Calu3 (cell line): ENCODE measurements around the gene RARA. TPM values are rescaled to one million over a fixed set of nuclear protein-coding genes. Genes with fewer than 3 reads are reported as not detected.
A peak's percentile ranks its signal among the peaks of the same experiment; 100 is the strongest.

Experiments
- BruUV-seq: library from RNA; stranded (reverse); fragments of 400-500 nt; replicated peaks from 2 replicates; lab custom pipeline; 2021; lab: Mats Ljungman, UMichigan
- CTCF ChIA-PET: fragments of 300-600 bp; sonication (Branson Sonifier 250); formaldehyde crosslinking; loops from one replicate; lab custom pipeline; 2022; ENCODE audit warnings: antibody characterized with exemption; lab: Charles Lee
- DNase-seq: peaks from one replicate; pipeline ENCODE4 v3.0.0; 2022
- H3K27ac Mint-ChIP-seq: one replicate; pipeline ENCODE4 v1.8.0; 2022; ENCODE audit warnings: mixed read lengths; ENCODE audit not compliant: unreplicated experiment
- H3K27me3 Mint-ChIP-seq: one replicate; pipeline ENCODE4 v1.8.0; 2022; ENCODE audit warnings: mixed read lengths; ENCODE audit not compliant: unreplicated experiment
- H3K36me3 Mint-ChIP-seq: one replicate; pipeline ENCODE4 v1.8.0; 2022; ENCODE audit warnings: mild to moderate bottlenecking, moderate library complexity, mixed read lengths; ENCODE audit not compliant: insufficient read depth, unreplicated experiment
- H3K4me1 Mint-ChIP-seq: one replicate; pipeline ENCODE4 v1.8.0; 2022; ENCODE audit warnings: mild to moderate bottlenecking, low read depth, mixed read lengths; ENCODE audit not compliant: unreplicated experiment
- H3K4me3 Mint-ChIP-seq: one replicate; pipeline ENCODE4 v1.8.0; 2022; ENCODE audit warnings: mild to moderate bottlenecking, low read depth, moderate library complexity, mixed read lengths; ENCODE audit not compliant: unreplicated experiment
- H3K9me3 Mint-ChIP-seq: one replicate; pipeline ENCODE4 v1.8.0; 2022; ENCODE audit warnings: low read depth, mixed read lengths; ENCODE audit not compliant: unreplicated experiment
- intact Hi-C: fragments of 100-400 bp; cut with micrococcal nuclease; formaldehyde crosslinking; loops from one replicate; pipeline ENCODE4 v1.10.0; 2022; ENCODE audit not compliant: unreplicated experiment
- total RNA-seq: library from RNA; stranded (reverse); gene quantifications from 2 replicates; pipeline ENCODE4 v1.2.3, GENCODE V29; 2022
- TF ChIP-seq, protein P1 (sequence below): fragments of 200-600 bp; IDR thresholded peaks from one replicate; pipeline ENCODE4 v1.8.0; 2022; ENCODE audit warnings: antibody characterized with exemption; ENCODE audit not compliant: unreplicated experiment

The RARA gene
- total RNA-seq, 1 experiment from 2014 or later: 150 TPM

DNA sequence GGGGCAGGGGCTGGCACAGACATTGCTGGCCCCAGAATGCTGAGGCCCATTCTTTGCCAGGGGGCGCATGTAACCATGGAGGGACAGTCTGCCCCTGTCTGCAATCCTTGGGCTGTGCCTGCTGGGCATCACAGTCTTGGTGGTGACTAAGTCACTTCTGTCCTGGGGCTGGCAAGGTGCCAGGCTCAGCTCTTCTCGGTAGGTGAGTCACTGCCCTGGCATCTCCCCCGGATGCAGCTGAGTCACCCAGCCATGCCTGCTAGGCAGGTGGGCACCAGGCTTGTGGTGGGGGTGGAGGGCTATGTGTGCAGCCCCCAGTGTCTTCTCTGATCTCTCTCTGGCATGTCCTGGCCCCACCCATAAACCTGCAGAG is 5.6 kb downstream of the RARA start:
- BruUV-seq: no TSS peak
- peak; percentile 100 for DNase-seq
- Mint-ChIP-seq H3K27ac (peak overlapping the region; percentile 38), H3K27me3 (no peaks in the 10 kb centered on the region), H3K9me3 (no peaks in the 10 kb centered on the region), H3K4me1 (peaks cover 12% of the 10 kb centered on the region), H3K36me3 (peaks cover 75% of the 10 kb centered on the region), H3K4me3 (peak overlapping the region; percentile 31)
- intact Hi-C loops: loop anchor here (1.0 kb wide), 1 partner anchor 31 kb away; no protein-coding TSS in a partner anchor
- TF ChIP-seq, protein P1, sequence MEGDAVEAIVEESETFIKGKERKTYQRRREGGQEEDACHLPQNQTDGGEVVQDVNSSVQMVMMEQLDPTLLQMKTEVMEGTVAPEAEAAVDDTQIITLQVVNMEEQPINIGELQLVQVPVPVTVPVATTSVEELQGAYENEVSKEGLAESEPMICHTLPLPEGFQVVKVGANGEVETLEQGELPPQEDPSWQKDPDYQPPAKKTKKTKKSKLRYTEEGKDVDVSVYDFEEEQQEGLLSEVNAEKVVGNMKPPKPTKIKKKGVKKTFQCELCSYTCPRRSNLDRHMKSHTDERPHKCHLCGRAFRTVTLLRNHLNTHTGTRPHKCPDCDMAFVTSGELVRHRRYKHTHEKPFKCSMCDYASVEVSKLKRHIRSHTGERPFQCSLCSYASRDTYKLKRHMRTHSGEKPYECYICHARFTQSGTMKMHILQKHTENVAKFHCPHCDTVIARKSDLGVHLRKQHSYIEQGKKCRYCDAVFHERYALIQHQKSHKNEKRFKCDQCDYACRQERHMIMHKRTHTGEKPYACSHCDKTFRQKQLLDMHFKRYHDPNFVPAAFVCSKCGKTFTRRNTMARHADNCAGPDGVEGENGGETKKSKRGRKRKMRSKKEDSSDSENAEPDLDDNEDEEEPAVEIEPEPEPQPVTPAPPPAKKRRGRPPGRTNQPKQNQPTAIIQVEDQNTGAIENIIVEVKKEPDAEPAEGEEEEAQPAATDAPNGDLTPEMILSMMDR: peak; percentile 74
- CTCF ChIA-PET: interaction anchor here (0.6 to 36.5 kb wide), 23 partner anchors 9 to 693 kb away, joined by 3 to 1520 read pairs (median 5); partner anchors contain the start of genes GJD3, PSMD3, RARA and TOP2A

DNA sequence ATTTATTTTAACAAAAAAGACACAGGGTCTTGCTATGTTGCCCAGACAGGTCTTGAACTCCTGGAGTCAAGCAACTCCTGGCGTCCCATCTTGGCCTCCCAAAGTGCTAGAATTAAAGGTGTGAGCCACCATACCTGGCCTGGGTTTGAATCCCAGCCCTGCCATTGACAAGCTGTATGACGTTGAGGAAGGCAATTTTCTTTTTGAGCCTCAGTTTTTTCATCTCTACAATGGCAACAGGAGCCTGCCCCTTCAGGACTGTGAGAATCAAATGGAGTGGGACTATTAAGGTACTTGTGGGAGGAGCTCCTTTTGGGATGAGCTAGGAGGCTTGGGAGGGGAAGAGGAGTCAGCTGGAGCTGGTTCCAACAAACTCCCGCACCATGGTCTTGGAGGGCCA is 6.2 kb downstream of the RARA start:
- intact Hi-C loops: no loop called here
- Mint-ChIP-seq H3K27me3 (no peaks in the 10 kb centered on the region), H3K4me1 (peaks cover 18% of the 10 kb centered on the region), H3K9me3 (no peaks in the 10 kb centered on the region), H3K4me3 (peak overlapping the region; percentile 31), H3K36me3 (peaks cover 82% of the 10 kb centered on the region), H3K27ac (peak overlapping the region; percentile 38)
- TF ChIP-seq, protein P1: no peak
- CTCF ChIA-PET: interaction anchor here (0.5 to 36.5 kb wide), 24 partner anchors 9 to 854 kb away, joined by 3 to 1520 read pairs (median 4); partner anchors contain the start of genes GJD3, NR1D1, RARA and TOP2A
- no TSS peak for BruUV-seq
- DNase-seq: no peak

DNA sequence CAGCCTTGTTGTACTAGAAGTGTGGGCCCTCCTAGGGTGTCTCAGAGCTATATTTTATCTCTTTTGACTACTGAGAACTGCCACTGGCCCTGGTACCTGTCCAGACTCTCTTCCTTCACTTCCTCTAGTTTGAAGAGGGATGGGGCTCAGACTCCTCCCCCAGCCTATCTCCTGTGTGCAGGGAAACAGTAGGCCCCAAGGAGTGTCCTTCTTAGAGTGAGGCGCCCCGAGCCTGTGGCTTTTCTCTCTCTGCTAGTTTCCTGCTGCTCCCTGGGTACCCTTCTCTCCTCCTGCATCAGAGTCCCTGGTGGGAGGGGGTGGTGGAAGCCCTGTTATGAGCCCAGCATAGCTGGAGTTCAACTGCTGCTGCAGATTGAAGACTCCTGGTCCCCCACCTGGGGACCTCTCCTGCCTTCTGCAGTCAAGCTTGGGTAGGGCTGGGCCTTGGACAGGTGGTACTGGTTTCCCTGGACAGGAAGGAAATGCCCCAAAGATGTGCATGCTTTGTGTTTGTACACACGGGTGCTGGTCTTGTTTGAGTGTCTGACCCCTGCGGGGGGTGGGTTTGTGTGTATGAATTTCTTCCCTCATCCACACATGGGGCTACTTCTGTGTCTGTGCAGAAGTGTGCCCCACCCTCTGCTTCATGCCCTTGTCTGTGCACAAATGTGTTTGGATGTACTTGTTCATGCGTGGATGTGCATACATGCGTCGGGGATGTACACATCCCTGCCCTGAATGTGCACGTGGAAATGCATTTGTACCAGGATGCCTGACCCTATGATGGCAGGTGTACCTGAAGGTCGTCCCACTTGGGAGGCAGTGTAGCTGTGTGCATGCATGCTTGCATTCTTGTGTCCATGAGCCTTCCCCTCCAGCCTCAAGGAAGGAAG is 6.9 kb downstream of the RARA start:
- Mint-ChIP-seq H3K4me1 (peaks cover 25% of the 10 kb centered on the region), H3K36me3 (peaks cover 85% of the 10 kb centered on the region), H3K27ac (peak overlapping the region; percentile 38), H3K27me3 (no peaks in the 10 kb centered on the region), H3K9me3 (no peaks in the 10 kb centered on the region), H3K4me3 (peak overlapping the region; percentile 89)
- TF ChIP-seq, protein P1: peak; percentile 18
- intact Hi-C loops: loop anchor here (2.0 kb wide), 1 partner anchor 13 kb away; no protein-coding TSS in a partner anchor
- peak; percentile 76 for DNase-seq
- BruUV-seq: no TSS peak
- CTCF ChIA-PET: interaction anchor here (0.5 to 36.5 kb wide), 30 partner anchors 9 to 855 kb away, joined by 3 to 1520 read pairs (median 5); partner anchors contain the start of genes CDC6, GJD3, NR1D1 and RARA

DNA sequence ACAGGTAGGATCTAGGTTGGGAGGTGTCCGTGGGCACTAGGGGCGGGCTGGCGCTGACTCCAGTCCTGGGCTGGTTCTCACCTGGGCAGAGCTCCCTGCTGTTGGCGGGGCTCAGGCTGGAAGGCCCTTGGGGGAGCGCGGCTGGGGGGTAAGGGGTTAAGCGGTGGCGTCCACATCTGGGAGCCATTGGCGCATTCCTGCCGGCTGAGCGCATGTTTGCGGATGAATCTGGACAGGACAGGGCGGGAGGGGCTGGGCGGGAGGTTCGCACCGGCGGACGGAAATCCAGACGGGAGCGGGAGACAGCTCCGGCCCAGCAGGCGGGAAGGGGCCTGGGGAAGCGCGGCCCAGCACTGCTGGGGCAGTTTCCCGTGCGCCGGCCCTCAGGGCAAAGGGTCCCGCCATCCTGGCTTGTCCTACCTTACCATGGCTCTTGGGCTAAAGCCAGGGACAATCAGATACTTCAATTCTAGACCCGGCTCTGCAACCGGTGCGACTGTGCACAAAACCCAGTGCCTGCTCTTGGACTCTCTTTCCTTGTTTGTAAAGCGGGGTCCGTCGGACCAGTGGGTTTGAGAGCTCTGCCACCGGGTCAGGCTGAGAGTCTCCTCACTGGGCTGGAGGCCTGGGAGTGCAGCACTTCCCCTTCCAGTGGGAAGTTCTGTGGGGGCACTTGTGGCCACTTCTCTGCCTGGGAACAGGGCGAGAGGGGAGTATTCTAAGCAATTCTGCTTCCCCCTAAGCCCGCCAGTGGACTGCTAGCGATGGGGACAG is 7.8 kb downstream of the RARA start:
- CTCF ChIA-PET: interaction anchor here (0.5 to 36.5 kb wide), 61 partner anchors 8 to 1363 kb away, joined by 3 to 1520 read pairs (median 5); partner anchors contain the start of genes CDC6, GJD3, NR1D1 and RARA
- Mint-ChIP-seq H3K27ac (peak overlapping the region; percentile 71), H3K4me3 (peak overlapping the region; percentile 89), H3K27me3 (no peaks in the 10 kb centered on the region), H3K36me3 (peaks cover 85% of the 10 kb centered on the region), H3K9me3 (no peaks in the 10 kb centered on the region), H3K4me1 (peaks cover 31% of the 10 kb centered on the region)
- TF ChIP-seq, protein P1: no peak
- peak; percentile 94 for DNase-seq
- intact Hi-C loops: loop anchor here (1.0 to 2.0 kb wide), 2 partner anchors 14 to 25 kb away; no protein-coding TSS in a partner anchor
- no TSS peak for BruUV-seq
